Neural progenitor cell (in vitro differentiated cells): Measurements from ENCODE around the gene C1QTNF6.

Experiments used
- EZH2 ChIP-seq: fragments of 200-600 bp; sonication (generic); IDR thresholded peaks from 2 replicates; pipeline ENCODE4 v1.6.1; 2017; ENCODE audit warnings: antibody characterized with exemption, mild to moderate bottlenecking, moderate library complexity
- EZH2phosphoT487 ChIP-seq: fragments of 200-600 bp; sonication (generic); IDR thresholded peaks from 2 replicates; pipeline ENCODE4 v1.6.1; 2017; ENCODE audit warnings: antibody characterized with exemption
- TF ChIP-seq, protein P1 (sequence below): fragments of 200-600 bp; sonication (generic); IDR thresholded peaks from 2 replicates; pipeline ENCODE4 v1.5.1; 2017; ENCODE audit warnings: antibody characterized with exemption, mild to moderate bottlenecking

DNA sequence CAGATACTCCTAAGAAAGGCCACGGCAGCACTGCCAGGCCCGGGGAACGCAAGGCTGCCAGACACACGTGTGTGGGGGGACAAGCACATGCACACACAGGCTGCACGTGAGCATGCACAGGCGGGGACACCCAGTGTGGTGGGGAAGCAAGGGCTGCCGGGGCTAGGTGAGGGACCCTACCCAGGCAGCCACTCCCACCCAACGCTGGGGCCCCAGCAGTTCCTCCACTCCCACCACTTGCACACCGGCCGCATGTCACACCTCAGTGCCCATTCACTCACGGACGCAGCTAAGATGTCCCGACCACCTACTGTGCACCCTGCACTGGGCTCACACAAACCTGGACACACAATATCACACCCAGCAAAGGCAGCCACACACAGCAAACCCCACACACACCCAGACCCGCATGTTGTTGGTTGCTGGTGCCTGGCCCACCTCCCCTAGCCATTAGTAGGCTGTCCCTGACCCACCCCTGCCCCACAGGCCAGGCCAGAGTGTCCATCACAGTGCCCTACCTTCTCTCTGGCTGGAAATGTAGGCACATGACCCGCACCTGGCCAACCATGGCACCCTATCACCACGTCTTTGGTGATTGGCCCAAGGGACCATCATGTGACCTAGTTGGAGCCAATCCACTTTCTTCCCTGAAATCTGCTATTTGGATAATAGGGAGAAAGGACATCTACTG is 15.5 kb upstream of the C1QTNF6 start:
- TF ChIP-seq, protein P1, sequence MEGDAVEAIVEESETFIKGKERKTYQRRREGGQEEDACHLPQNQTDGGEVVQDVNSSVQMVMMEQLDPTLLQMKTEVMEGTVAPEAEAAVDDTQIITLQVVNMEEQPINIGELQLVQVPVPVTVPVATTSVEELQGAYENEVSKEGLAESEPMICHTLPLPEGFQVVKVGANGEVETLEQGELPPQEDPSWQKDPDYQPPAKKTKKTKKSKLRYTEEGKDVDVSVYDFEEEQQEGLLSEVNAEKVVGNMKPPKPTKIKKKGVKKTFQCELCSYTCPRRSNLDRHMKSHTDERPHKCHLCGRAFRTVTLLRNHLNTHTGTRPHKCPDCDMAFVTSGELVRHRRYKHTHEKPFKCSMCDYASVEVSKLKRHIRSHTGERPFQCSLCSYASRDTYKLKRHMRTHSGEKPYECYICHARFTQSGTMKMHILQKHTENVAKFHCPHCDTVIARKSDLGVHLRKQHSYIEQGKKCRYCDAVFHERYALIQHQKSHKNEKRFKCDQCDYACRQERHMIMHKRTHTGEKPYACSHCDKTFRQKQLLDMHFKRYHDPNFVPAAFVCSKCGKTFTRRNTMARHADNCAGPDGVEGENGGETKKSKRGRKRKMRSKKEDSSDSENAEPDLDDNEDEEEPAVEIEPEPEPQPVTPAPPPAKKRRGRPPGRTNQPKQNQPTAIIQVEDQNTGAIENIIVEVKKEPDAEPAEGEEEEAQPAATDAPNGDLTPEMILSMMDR, result no peak
- no peak for TF ChIP-seq EZH2
- TF ChIP-seq EZH2phosphoT487, result no peak
